Cerebellar cortex (tissue), 1 donor: Measurements from ENCODE around the gene ASB7.

ENCODE experiments used
- DNase-seq: peaks from one replicate; pipeline ENCODE4 v3.0.0-alpha.2; 2015; ENCODE audit warnings: low spot score

The ASB7 gene

GRCh38 chr15:100597862-100598261, 4.5 kb upstream of the ASB7 start:
- DNase-seq = no peak

GRCh38 chr15:100598655-100599054, 3.7 kb upstream of the ASB7 start:
- DNase-seq = no peak

DNA sequence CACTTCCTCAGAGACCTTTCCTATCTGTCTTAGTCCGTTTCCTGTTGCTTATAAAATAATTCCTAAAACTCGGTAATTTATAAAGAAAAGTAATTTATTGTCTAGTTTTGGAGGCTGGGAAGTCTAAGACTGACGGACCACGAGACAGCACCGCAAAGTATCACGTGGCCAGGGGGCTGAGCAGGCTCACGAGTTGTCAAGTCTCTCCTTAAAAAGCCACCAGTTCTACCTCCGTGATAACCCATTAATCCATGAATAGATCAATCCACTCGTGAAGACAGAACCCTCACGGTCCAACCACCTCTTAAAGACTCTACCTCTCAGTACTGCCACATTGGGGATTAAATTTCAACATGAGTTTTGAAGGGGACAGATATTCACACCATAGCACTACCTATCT, 1.2 kb upstream of the ASB7 start:
- peak; percentile 11 for DNase-seq

DNA sequence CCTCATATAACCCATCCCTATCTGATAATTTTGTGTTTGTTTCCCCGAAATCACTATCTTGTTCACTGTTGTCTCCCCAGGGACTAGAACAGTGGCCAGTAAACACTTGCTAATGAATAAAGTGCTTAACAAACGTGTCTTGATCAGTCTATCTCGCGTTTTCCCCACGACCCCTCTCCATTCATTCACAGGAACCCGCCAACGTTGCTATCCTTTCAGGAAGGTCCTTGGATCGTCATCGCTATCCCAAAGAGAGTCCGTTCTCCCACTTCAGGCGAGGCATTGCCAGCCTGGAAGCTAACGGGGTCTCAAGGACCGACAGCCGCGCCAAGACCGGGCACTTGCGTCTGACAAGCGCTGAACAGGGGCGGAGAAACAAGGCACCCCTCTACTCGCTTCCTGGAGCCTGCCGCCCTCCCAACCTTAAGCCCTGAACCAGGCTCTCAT, 749 bp upstream of the ASB7 start:
- DNase-seq = no peak

- peak; percentile 5 for DNase-seq
Observed at GRCh38 chr15:100602823-100603393, 519 bp downstream of the ASB7 start.

- no peak for DNase-seq
Observed at GRCh38 chr15:100612539-100612938, 10.2 kb downstream of the ASB7 start.

- DNase-seq = no peak
Observed at GRCh38 chr15:100613208-100613607, 10.8 kb downstream of the ASB7 start.

DNA sequence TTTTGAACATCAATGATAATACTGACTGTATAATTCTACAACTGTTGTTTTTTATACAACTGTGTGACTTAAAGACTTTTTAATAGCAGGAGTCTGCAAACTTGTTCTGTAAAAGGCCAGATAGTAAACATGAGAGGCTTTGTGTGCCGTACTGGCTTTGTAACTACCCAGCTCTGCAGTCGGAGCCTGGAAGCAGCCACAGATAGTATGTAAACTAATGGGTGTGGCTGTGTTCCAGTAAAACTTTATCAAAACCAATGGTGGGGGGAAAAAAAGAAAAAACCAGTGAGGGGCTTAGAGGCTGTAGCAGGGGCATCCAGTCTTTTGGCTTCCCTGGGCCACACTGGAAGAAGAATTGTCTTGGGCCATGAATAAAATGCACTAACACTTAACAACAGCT, 11.9 kb downstream of the ASB7 start:
- DNase-seq = no peak

GRCh38 chr15:100614918-100615317, 12.5 kb downstream of the ASB7 start:
- no peak for DNase-seq

DNA sequence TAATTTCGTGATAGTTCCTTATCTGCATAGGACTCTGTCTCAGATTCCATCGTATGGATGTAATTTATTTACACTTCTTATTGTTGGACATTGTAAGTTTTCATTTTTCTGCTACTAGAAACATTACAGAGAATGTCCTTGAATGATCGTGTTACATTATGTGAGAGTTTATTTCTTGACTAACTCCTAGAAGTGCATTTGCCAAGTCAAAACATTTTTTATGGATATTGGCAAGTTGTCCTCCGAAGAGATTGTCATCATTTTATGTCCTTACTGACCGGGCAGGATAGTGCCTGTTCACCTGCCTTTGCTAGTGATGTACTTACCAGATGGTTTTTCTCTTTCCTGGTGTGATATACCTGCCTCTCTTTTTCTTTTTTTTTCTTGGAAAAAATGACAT, 13.4 kb downstream of the ASB7 start:
- DNase-seq = no peak

- no peak for DNase-seq
Observed at GRCh38 chr15:100616700-100617099, 14.3 kb downstream of the ASB7 start.

GRCh38 chr15:100623301-100623700, 20.9 kb downstream of the ASB7 start:
- DNase-seq = no peak

DNA sequence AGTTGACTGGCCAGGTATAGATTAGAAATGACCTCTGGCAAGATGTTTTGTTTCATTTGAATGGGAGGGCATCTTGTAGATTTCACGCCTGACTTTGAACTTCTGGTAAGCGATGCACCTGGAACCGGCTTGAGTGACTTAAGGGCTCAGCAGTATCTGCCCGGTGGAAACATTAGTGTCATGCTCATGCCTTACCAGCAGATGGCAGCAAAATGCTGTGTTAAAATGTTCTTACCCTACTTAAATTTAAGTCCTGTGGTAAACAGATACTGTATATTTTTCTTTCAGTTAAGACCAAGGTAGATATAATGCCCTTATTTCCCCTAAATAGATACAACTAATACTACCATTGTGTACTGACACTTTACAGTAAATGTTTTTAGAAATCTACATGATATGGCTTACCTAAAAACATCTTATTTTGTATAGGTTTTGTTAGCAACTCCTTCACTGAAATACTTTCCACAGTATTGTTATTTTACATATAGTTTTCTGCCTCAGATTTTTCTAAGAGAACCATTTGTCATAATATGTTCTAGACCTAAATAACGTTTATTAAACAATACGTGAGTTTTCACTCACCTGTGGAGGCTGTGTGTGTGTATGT, 25.5 kb downstream of the ASB7 start:
- DNase-seq = peak; percentile 90

GRCh38 chr15:100628746-100629145, 26.4 kb downstream of the ASB7 start:
- DNase-seq = no peak

GRCh38 chr15:100631831-100632230, 29.4 kb downstream of the ASB7 start:
- no peak for DNase-seq

DNA sequence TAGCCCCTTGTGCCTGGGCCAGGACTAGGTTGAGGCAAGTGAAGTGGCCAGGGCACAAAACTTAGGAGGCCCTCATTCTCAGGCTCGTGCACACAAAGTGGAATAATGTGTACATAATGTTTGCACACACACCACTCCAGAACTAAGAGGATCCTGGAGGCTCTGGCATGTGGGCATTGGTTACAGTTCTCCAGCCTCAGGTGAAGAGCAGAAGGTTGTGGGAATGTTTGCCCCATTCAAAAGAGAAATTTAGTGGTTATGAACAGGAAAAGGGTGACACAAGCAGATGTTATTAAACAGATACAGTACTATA, 31.3 kb downstream of the ASB7 start:
- no peak for DNase-seq

DNA sequence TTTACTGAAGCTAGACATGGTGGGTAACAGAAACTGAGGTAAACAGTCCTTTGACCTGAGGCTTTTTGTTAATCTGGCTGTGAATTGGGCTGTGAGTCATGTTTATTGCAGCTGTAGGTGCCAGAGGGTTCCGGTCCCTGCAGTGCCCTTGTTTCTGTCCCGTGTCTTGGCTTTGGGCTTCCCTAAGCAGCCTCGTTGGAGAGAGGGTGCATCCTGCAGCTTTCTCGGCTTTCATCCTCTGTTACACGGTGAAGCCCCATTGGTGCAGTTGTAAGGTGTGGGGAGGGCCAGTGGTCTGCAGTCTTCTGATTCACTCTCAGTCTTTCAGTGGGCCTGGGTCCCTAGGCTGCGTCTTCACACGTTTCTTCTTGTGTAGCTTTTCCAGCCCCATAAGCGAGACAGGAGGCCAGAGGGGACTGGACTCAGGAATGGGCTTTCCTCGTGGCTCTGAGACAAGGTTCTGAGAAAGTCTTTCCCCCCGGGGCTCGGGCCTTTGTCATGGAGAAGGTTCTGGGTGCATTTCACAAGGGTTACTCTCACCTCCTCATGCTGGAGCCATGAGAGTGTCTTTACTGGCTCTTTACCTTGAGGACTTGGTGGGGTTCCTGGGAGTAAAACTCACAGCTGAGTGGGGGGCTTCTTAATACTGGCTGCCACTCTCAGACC, 33.1 kb downstream of the ASB7 start:
- no peak for DNase-seq

- no peak for DNase-seq
Observed at GRCh38 chr15:100638177-100638730, 35.9 kb downstream of the ASB7 start.

- no peak for DNase-seq
Observed at GRCh38 chr15:100642213-100642949, 40.0 kb downstream of the ASB7 start.

GRCh38 chr15:100642950-100643338, 40.6 kb downstream of the ASB7 start:
- DNase-seq = no peak

DNA sequence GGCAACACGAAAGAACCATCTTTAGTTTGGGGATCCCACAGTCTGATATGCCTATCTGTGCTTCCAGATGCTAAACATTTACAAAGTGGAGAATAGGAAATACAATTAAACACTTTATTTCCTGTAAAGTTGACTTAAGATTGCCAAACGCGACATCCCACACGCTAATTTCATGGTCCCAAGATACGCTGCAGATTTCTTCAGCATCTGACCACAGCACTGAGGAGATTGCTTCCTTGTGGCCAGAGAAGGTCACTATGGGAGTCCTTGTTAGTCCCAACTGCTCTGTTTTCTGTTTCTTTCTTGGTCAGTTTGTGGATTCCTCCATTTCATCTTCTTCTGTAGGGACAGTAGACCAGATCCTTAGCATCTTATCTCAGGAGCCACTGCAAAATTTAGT, 43.3 kb downstream of the ASB7 start:
- DNase-seq = no peak

DNA sequence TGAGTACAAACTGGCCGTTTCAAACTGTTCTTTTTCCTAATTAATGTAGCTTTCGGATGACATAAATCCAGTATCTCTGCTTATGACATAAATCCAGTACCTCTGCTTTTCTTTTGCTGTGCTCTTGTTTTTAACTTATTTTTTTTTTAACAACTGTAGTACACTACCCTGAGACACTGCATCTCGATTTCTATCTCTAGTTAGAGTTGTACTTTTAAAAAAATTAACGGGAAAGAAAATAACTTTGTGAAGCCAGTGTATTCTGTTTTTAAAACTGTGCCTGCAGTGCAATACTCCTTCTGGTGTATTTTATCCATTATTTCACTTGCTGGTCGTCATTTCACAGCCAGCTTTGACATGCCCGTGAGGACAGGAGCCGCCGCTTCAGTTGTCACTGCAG, 46.6 kb downstream of the ASB7 start:
- no peak for DNase-seq

DNA sequence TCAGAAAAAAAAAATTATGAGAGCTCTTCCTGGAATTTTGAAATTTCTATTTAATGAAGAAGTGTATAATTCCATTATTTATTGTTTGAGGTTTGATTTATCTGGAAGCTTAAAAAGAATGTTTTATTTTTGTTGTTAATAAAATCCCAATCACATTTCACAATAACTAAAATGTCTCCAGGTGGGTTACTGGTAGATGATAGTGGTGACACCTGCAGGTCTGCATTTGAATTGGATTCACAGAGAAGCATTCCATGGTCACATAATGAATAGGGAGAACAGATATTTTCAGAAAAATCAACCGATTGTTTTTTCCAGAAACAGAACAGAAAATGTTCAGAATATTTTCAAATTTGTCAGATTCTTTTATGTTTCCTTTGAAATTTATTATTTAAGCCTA, 48.3 kb downstream of the ASB7 start:
- no peak for DNase-seq
